SK-N-MC (cell line): ENCODE measurements around the gene UBXN11.

Experiments
- EZH2 ChIP-seq: fragments of 200-600 bp; sonication (generic); IDR thresholded peaks from one replicate; pipeline ENCODE4 v1.6.1; 2017; ENCODE audit warnings: antibody characterized with exemption
- FOXP2 ChIP-seq: optimal IDR thresholded peaks from 2 replicates; pipeline ENCODE3; 2011; ENCODE audit warnings: mild to moderate bottlenecking, moderate library complexity; ENCODE audit not compliant: insufficient read depth; ENCODE audit errors: extremely low read length, control extremely low read depth
- POLR2AphosphoS5 ChIP-seq: IDR thresholded peaks from 2 replicates; pipeline ENCODE4 v1.6.1; 2012; ENCODE audit warnings: mild to moderate bottlenecking, low read depth, low read length, borderline replicate concordance

GRCh38 chr1:26290882-26291261, 15.6 kb downstream of the UBXN11 start:
- TF ChIP-seq POLR2AphosphoS5 = no peak
- no peak for TF ChIP-seq EZH2
- TF ChIP-seq FOXP2 = no peak
